ENCODE measurements around the gene HLCS. TPM values are rescaled to one million over a fixed set of nuclear protein-coding genes. Genes with fewer than 3 reads are reported as not detected.
"Not testable (repeated sequence)": the region's sequence is repeated elsewhere in the genome, so short reads cannot be mapped to it uniquely, and the experiment has no call there.

HLCS gene
- total RNA-seq, 2 donors from 2014 or later, result 27.2 to 38.6 TPM

DNA sequence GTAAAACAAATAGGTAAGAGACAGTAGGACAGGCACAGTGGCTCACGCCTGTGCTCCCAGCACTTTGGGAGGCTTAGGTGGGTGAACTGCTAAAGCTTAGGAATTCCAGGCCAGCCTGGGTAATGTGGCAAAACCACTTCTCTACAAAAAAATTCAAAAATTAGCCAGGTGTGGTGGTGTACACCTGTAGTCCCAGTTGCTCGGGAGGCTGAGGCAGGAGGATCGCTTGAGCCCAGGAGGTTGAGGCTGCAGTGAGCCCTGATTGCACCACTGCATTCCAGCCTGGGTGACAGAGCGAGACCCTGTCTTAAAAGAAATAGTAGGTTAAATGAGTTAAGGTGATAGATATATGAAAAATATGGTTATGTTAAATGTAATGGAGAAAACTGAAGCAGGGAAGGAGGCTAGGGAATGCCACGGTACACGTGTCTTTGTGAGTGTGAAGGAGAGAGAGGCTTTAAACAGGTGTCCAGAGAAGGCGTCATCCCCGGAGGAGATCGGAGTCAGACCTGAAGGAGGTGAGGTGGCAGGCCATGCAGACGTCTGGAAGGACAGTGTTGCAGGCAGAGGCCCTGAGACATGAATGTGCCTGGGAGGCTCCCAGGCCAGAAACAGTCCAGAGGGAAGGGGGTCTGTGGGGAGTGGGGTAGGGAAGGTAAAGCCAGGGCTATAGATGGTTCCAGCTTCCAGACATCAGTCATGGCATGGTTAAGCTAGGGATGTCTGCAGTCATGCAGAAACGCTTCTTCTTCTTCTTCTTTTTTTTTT lies 32.8 kb upstream of the HLCS start:
- no peaks in the 10 kb centered on the region for H3K9me3 ChIP-seq
- intact Hi-C loops (cut with DNase I), result no loop called here
- H3K36me3 ChIP-seq (replicated peaks in 1 of 2; ENCODE audit: insufficient read depth in 1 of 2, low read depth in 2 of 2), result no peaks in the 10 kb centered on the region
- TF ChIP-seq CTCF (IDR thresholded peaks at IDR 0.05) (no peak), POLR2A (IDR thresholded peaks at IDR 0.05) (no peak)
- H3K27ac ChIP-seq, result no peak overlapping the region
- WGBS, 2 donors, result 83 to 92% methylated on average over 11 of the region's 11 CpGs
- no peaks in the 10 kb centered on the region for H3K27me3 ChIP-seq
- no peak for ATAC-seq
- DNase-seq, result no peak
- H3K4me3 ChIP-seq, result no peak overlapping the region
- no peaks in the 10 kb centered on the region for H3K4me1 ChIP-seq

- 88 to 94% methylated on average over 12 of the region's 12 CpGs for WGBS, 2 donors
- H3K27me3 ChIP-seq; H3K4me1 ChIP-seq; H3K9me3 ChIP-seq; H3K4me3 ChIP-seq; DNase-seq; H3K27ac ChIP-seq; H3K36me3 ChIP-seq (replicated peaks in 1 of 2; ENCODE audit: insufficient read depth in 1 of 2, low read depth in 2 of 2); intact Hi-C loops (cut with DNase I); ATAC-seq: not testable (repeated sequence)
Observed at GRCh38 chr21:36995285-36995684, 28.8 kb upstream of the HLCS start.

- intact Hi-C loops (cut with DNase I), result no loop called here
- Histone ChIP-seq H3K27ac (no peak overlapping the region), H3K9me3 (no peaks in the 10 kb centered on the region), H3K36me3 (replicated peaks in 1 of 2; ENCODE audit: insufficient read depth in 1 of 2, low read depth in 2 of 2) (no peaks in the 10 kb centered on the region), H3K4me3 (no peak overlapping the region), H3K27me3 (no peaks in the 10 kb centered on the region), H3K4me1 (peaks cover 5% of the 10 kb centered on the region)
- no peak for DNase-seq
- TF ChIP-seq CTCF (IDR thresholded peaks at IDR 0.05), result no peak
- WGBS, 2 donors, result 28 to 40% methylated on average over 34 to 38 of the region's 38 CpGs
- no peak for ATAC-seq
Observed at GRCh38 chr21:36994501-36995158, 28.2 kb upstream of the HLCS start.

- H3K9me3 ChIP-seq, result no peaks in the 10 kb centered on the region
- H3K27me3 ChIP-seq, result no peaks in the 10 kb centered on the region
- ATAC-seq (no peak), DNase-seq (peak in 3 of 4 donors; percentile 26 to 58 (median 29))
- no peak overlapping the region for H3K27ac ChIP-seq
- intact Hi-C loops (cut with DNase I), result no loop called here
- WGBS, 2 donors, result 49 to 62% methylated on average over 6 to 7 of the region's 7 CpGs
- H3K36me3 ChIP-seq (replicated peaks in 1 of 2; ENCODE audit: insufficient read depth in 1 of 2, low read depth in 2 of 2), result no peaks in the 10 kb centered on the region
- H3K4me1 ChIP-seq, result peaks cover 11% of the 10 kb centered on the region
- TF ChIP-seq POLR2A (IDR thresholded peaks at IDR 0.05) (no peak), CTCF (IDR thresholded peaks at IDR 0.05) (no peak)
- no peak overlapping the region for H3K4me3 ChIP-seq
Observed at GRCh38 chr21:36992671-36993070, 26.2 kb upstream of the HLCS start.

DNA sequence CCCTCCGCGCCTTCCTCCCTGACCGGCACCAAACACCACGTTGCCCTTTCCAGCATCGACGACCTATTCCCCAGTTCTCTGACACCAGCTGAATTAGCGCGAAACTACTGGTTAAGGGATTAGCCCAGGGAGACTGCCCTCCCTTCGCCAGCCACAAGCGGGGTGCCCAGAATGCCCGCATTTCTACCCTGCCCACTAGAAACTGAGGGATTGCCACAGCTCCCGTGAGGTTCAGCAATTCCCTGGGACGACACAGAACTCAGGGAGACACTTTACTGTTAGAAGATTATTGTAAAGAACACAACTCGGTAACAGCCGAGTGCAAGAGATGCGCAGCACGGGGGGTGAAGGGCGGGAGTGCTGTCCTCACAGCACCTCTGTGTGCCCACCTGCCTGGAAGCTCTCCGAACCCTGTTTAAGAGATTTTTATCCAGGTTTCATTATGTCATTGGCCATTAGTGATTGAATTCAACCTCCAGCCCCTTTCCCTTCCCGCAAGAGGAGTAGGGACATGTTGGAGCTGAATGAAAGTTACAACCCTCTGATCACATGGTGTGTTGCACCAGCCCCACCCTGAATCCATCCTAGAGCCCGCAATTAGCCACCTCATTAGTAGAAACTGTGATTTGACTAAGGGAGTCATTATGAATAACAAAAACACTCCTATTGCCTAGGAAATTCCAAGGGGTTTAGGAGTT lies 24.2 kb upstream of the HLCS start:
- DNase-seq, result no peak
- Histone ChIP-seq H3K27ac (peak overlapping the region; percentile 73 to 95 (median 92)), H3K27me3 (no peaks in the 10 kb centered on the region), H3K4me3 (peak overlapping the region in 1 of 2 donors; percentile 28), H3K9me3 (no peaks in the 10 kb centered on the region), H3K36me3 (replicated peaks in 1 of 2; ENCODE audit: insufficient read depth in 1 of 2, low read depth in 2 of 2) (no peaks in the 10 kb centered on the region), H3K4me1 (peaks cover 11% of the 10 kb centered on the region)
- 72% methylated on average over 17 to 21 of the region's 21 CpGs for WGBS, 2 donors
- TF ChIP-seq CTCF (IDR thresholded peaks at IDR 0.05) (no peak), POLR2A (IDR thresholded peaks at IDR 0.05) (no peak)
- intact Hi-C loops (cut with DNase I), result no loop called here
- no peak for ATAC-seq

Data from body of pancreas (tissue), 4 donors.